Anterior cingulate cortex (tissue), 58 donors: ENCODE data around the gene MESD.
A peak's percentile ranks its signal among the peaks of the same experiment; 100 is the strongest.

Experiments
- DNase-seq, 58 donors: peaks; one replicate each; lab custom pipeline; 2025; lab: John Stamatoyannopoulos, UW

Gene MESD

DNA sequence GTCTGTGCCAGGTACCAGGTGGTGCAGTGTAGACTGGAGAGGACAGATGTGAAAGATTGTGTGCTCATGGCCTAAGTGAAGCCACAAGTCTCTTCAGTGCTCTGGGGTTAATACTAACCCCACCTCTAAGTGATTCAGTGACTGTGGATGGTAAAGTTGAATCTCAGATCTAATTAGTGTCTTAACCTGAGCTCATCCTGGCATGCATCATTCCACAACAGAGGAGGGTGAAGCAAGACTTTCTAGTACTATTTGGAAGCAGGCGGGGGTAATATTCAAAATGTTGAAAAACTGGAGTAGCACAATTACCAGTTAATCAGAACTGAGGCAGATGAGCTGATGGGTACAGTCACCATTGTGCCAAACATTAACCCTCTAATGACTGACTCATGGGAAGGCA, 2.8 kb upstream of the MESD start:
- DNase-seq, result no peak

DNA sequence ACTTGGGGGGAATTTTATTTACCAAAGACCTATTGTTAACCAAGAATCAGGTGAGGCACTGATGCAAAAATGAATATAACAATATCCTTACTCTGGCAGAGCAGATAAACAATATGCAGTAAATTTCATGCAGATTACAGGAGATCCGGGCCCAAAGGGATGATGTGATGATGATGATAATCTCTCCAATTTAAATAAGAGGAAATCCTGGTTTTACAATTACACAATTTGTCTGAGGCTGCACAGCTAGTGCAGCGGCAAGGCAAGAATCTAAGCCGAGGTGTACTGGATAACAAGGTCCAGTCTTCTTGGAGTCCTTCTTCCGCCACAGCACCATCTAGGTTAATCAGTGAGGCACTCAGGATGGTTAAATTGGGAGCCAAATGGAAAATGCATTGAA, 2.4 kb upstream of the MESD start:
- no peak for DNase-seq

DNA sequence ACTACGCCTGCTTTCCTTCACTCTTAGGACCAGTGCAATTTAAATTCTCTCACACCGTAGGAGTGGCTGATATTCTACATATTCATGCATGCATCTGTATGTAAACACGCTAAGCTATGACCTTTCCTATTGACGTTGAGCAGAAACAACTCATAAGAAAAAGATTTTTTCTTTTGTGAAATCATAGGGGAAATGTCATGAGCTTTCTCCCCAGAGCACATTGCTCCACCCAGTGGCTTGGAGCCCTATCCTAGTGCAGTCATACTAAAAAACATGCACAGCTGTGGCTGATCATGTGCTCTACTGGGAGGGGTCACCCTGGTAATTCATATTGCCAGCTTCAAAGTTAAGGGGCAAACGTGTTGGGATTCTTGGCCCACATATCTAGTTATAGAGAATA, 1.8 kb upstream of the MESD start:
- DNase-seq, result peak in 25 of 58 donors; percentile 13 to 69 (median 43)

GRCh38 chr15:80990955-80991354, 1.3 kb upstream of the MESD start:
- DNase-seq, result peak in 1 of 58 donors; percentile 15

DNA sequence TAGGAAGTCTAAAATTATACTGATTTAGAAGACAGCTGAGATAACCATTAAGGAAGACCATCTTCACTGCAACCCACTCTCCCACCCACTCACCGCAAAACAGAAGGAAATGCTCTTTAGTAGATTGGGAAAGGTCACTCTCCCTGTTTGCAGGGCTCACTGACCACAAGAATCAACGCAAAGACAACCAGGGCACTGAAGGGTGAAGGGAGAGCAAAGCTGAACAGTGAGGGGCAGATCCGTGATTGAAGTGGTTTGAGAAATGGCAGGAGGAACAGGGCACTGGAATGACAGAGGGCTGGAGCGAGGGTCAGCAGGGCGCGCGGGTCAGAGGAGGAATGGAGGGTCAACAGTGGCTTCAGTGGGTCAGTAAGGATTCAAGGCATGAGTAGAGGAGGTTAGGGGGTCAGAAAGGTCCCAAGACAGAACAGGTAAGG, 520 bp downstream of the MESD start:
- DNase-seq, result peak in 2 of 58 donors; percentile 48 to 57

DNA sequence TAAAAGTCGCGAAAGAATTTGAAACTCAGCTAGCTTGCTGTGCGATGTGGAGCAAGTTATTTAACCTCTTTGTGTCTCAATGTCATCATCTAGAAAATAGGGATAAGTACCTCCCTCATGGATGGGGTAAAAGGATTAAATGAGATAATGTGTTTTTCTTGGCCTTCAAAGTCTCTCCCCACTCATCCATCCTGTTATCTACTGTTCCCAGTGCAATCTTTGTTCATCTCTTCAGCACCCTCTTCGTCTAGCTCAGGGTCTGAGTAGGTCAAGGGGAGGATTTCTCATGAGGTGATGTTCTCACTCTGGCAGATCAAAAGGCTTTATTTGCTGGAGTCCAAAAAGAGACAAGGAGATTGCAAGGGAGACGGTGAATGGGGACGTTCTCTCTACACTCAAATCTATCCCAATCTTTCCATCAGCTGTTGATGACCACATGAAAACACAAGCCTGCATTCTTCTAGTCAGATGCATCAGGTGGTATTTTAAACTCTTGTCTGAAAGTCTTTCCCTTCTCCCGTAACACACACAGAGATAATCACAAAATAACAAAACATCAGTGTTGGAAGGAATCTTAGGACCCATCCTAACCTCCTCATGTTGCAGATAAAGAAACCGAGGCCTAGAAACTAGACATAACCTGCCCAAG, 1.3 kb downstream of the MESD start:
- DNase-seq, result no peak

GRCh38 chr15:80986487-80986886, 3.1 kb downstream of the MESD start:
- no peak for DNase-seq

DNA sequence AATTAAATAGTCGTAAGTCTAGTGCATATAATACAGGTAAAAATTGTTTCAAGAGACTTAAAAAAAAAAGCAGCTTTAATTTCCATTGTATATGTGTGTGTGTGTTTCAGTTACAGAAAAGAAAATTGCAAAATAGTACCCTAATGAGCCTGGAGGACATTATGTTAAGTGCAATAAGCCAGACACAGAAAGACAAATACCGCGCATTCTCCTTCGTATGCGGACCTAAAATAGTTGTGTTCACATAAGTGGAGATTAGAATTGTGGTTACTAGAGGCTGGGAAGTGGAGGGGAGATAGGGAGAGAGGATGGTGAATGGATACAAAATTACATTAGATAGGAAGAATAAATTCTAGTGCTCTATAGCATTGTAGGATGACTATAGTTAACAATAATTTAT, 3.6 kb downstream of the MESD start:
- no peak for DNase-seq

DNA sequence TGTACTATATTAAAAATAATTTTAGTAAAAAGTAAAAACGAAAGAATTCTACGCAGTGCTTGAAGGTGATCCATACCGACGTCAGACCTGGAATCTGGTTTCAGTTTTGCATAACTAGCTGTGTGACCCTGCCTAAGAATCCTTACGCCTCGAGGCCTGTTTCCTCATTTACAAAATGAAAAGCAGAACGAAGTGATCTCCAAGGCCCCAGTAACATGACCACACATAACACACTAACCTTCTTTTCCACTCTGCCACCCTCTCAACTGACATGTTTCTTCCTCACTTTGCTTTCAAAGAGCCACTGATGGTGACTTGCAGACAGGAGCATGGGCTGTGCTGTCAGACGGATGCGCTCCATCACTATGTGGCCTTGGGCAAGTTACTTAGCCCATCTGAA, 4.8 kb downstream of the MESD start:
- no peak for DNase-seq

DNA sequence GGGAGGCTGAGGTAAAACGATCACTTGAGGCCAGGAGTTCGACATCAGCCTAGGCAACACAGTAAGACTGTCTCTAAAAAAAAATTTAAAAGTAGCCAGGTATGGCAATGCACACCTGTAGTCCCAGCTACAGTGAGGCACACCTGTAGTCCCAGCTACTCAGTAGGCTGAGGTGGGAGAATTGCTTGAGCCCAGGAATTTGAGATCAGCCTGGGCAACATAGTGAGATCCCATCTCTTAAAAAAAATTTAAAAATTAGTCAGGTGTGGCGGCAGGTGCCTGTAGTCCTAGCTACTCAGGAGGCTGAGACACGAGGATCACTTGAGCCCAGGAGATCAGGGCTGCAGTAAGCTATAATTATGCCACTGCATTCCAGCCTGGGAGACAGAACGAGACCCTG, 6.8 kb downstream of the MESD start:
- DNase-seq, result no peak

DNA sequence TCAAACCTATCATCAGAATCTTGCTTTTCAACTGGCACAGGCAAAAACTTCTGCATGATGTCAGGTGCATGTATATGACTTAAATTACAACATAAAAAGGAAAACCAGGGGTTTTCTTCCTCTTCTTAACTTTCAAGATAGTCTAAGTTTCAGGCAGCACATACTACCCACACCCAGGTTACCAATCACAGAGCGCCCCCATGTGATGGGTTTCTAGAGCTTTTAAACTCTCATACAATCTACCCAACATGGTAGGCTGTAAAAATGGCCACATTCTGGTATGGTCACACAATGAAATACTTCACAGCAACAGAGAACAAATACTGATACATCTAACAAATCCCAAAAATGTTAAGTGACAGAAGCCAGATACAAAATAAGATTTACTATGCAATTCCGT, 7.4 kb downstream of the MESD start:
- DNase-seq, result no peak

- DNase-seq, result no peak
Measured at GRCh38 chr15:80979538-80980200, 9.9 kb downstream of the MESD start.

- no peak for DNase-seq
Measured at GRCh38 chr15:80978685-80979329, 10.8 kb downstream of the MESD start.

DNA sequence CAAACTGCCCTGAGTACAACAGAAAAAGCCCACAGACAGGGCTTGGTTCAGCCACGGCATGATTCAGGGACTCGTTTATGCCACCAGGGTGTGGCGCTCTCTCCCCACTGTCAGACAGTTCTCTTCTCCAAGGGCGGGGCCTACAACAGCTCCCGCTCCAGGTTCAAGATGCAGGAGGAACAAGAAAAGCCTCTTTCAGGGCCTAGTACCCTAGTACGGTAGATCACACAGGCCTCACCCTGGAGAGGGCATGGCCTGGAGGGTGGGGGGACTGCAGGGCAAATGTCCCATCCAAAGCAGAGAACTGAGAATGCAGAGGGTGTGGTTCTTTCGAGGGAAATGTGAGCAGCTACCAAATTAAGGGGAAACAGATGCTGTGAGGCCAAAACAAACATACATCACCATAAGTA, 12.0 kb downstream of the MESD start:
- DNase-seq, result peak in 37 of 58 donors; percentile 8 to 67 (median 39)

DNA sequence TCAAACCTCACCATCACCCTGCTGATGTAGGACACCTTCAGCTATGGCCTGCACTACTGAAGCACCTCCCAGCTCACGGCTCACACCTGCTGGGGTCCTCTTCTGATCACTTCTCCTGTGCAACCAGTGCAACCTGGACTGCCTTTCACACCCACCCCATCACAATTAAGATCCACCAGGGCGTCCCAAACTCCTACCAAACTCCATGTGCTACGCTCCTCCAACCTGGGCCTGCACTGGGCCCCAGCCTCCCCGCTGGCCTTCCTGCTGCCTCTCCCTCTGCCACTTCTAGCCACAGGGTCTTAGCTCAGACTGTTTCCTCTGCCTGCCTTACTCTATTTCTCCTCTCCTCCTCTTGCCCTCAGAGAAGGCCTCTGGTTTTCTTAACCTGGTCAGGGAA, 12.8 kb downstream of the MESD start:
- no peak for DNase-seq

- DNase-seq, result no peak
Measured at GRCh38 chr15:80974914-80975313, 14.7 kb downstream of the MESD start.

- no peak for DNase-seq
Measured at GRCh38 chr15:80972276-80972675, 17.3 kb downstream of the MESD start.

- no peak for DNase-seq
Measured at GRCh38 chr15:80971143-80971542, 18.5 kb downstream of the MESD start.

DNA sequence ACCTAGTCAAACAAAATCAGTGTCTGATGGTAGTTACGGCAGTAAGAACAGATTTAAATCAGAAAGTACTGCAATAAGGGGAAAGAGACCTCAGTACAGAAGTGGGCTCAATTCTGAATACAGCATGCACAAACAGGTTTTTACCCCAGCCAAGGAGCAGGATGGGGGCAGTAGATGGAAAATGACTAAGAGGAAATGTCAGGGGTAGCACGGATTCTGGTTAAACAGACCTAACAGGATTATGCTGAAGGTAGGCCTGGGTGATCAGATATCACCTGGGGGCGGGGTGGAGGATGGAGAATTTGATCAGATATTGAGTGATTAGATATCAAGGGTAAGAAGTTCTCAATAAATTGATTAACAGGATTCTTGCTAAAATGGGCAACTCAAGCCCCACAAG, 19.0 kb downstream of the MESD start:
- DNase-seq, result no peak

DNA sequence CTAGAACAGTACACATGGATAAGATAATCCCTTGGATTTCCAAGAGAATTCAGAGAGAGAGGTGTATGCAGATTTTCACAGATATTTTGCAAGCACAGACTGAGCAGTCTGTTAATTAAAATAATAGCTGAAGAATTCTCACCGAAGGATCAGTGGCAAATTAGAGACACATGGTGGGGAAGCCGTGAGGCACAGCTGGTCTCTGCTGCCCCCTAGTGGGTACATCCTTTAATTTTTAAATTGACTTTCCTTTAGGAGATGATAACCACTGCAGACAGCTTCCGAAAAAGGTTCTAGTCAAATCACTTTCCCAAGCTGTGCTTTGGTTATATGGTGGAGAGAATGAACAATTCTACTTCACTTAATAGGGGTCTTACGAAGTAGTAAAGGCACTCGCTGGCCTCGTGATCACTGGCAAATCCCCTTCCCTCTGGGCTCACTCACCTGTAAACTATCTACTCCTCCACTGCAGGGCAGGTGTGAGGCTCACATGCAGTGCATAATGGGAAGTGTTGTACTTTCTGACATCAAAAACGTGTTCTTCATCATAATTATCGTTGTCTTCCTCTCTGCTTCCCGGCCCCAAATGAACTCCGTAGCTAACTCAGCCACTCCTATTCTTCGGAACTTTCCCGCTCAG, 19.5 kb downstream of the MESD start:
- DNase-seq, result peak in 45 of 58 donors; percentile 4 to 84 (median 28)

- DNase-seq, result no peak
Measured at GRCh38 chr15:80969316-80969715, 20.3 kb downstream of the MESD start.
